AG10803 (cell line): Measurements from ENCODE around the gene JKAMP.

Experiments
- DNase-seq: peaks from one replicate; pipeline ENCODE4 v3.0.0; 2010; ENCODE audit warnings: low read depth
- H3K4me3 ChIP-seq: 2 replicates; pipeline ENCODE4 v1.5.1; 2011; ENCODE audit warnings: mild to moderate bottlenecking, low read length, control low read depth
- CTCF ChIP-seq: conservative IDR thresholded peaks from 2 replicates; pipeline ENCODE4 v1.5.1; 2011; ENCODE audit warnings: mild to moderate bottlenecking, low read length, control low read depth, inconsistent platforms

Gene JKAMP

GRCh38 chr14:59538936-59539335 lies 54.6 kb downstream of the JKAMP start:
- DNase-seq = no peak
- TF ChIP-seq CTCF = no peak
- H3K4me3 ChIP-seq = no peak overlapping the region

GRCh38 chr14:59540852-59541251 lies 56.5 kb downstream of the JKAMP start:
- no peak overlapping the region for H3K4me3 ChIP-seq
- TF ChIP-seq CTCF = no peak
- DNase-seq = no peak

DNA sequence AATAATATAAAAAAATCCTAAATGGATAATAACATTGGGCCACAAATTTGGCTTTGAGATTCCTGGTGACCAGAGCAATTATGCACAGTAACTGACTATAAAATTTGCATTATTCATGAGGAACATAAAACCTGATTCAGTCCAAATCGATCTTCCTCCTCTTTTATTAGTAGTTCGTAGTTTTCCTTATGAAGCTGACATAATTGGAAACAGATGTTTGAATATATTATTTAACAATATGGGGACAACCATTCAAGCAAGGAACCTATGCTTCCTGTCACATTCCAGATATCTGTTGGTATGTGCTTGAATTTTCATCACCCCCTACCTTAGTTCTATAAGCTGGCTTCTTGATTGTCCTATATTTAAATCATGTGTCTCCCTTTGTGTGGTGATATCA lies 57.4 kb downstream of the JKAMP start:
- DNase-seq = no peak
- no peak for TF ChIP-seq CTCF
- no peak overlapping the region for H3K4me3 ChIP-seq

DNA sequence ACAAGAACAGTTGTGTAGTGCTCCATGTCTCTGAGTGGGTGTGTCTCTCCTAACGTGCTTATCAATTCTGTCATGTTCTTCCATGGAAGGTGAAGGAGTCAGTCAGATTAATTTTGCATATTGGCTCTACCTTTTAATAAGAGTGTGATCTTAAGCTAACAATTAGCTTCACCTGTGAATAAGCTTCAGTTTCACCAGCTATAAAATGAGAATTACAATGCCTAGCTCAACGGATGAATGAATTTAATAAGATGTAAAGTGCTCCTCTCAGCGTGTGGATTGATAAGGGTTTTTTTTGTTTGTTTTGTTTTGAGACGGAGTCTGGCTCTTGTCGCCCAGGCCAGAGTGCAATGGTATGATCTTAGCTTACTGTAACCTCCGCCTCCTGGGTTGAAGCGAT lies 59.6 kb downstream of the JKAMP start:
- no peak overlapping the region for H3K4me3 ChIP-seq
- no peak for DNase-seq
- no peak for TF ChIP-seq CTCF

DNA sequence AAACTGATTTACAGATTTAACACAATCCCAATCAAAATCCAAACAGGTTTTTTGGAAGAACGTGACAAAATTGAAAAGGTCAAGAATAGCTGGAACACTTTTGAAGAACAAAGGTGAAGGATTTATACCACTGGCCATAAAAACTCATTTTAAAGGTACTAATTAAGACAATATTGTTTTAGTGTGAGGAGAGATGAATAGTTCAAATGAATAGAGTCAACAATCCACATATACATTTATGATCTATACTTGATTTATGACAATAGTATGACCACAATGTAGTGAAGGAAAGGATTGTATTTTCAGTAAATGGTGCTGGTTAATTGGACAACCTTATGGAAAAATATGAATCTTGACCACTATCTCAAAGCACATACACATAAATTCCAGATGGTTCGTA lies 63.0 kb downstream of the JKAMP start:
- no peak for DNase-seq
- TF ChIP-seq CTCF = no peak
- H3K4me3 ChIP-seq = no peak overlapping the region
